Measurements from ENCODE around the gene CD1C. TPM values are rescaled to one million over a fixed set of nuclear protein-coding genes. Genes with fewer than 3 reads are reported as not detected.

The CD1C gene
- total RNA-seq, 2 donors from 2014 or later: not detected

- H3K4me3 Mint-ChIP-seq: no peak overlapping the region
- no peak for TF ChIP-seq CTCF (conservative IDR thresholded peaks at IDR 0.05)
These were observed 41.0 kb upstream of the CD1C start for GRCh38 chr1:158248771-158249170.

GRCh38 chr1:158249646-158250045 is 40.1 kb upstream of the CD1C start:
- Histone ChIP-seq H3K9me3 (ENCODE audit: control insufficient read depth, low read length) (no peaks in the 10 kb centered on the region), H3K4me3 (ENCODE audit: low read length) (no peak overlapping the region), H3K36me3 (ENCODE audit: control insufficient read depth, insufficient read depth, low read length) (no peaks in the 10 kb centered on the region), H3K9ac (ENCODE audit: extremely low read depth, low read length, poor library complexity, severe bottlenecking) (no peak overlapping the region), H3K4me1 (ENCODE audit: control insufficient read depth, insufficient read depth, low read length) (no peaks in the 10 kb centered on the region), H3K27ac (ENCODE audit: low read depth, low read length) (no peak overlapping the region), H3K27me3 (ENCODE audit: control insufficient read depth, insufficient read depth, low read length, poor library complexity, severe bottlenecking) (no peaks in the 10 kb centered on the region)
- Mint-ChIP-seq H3K4me3 (no peak overlapping the region), H3K36me3 (ENCODE audit: low read depth) (no peaks in the 10 kb centered on the region), H3K9me3 (no peaks in the 10 kb centered on the region), H3K27me3 (ENCODE audit: insufficient read depth) (no peaks in the 10 kb centered on the region), H3K27ac (no peak overlapping the region), H3K4me1 (no peaks in the 10 kb centered on the region)
- WGBS, 2 experiments (ENCODE audit: insufficient coverage in 1 of 2, insufficient read length in 1 of 2): 91 to 95% methylated on average over 3 to 4 of the region's 4 CpGs
- TF ChIP-seq CTCF (conservative IDR thresholded peaks at IDR 0.05): no peak
- no peak for DNase-seq

More at GRCh38 chr1:158248771-158249170, 41.0 kb upstream of the CD1C start:
- WGBS, 2 experiments (ENCODE audit: insufficient coverage in 1 of 2, insufficient read length in 1 of 2): 91 to 94% methylated on average over 1 to 2 of the region's 2 CpGs
- H3K9me3 ChIP-seq (ENCODE audit: control insufficient read depth, low read length): no peaks in the 10 kb centered on the region
- H3K36me3 ChIP-seq (ENCODE audit: control insufficient read depth, insufficient read depth, low read length): no peaks in the 10 kb centered on the region
- no peaks in the 10 kb centered on the region for H3K4me1 ChIP-seq (ENCODE audit: control insufficient read depth, insufficient read depth, low read length)
- Mint-ChIP-seq H3K36me3 (ENCODE audit: low read depth) (no peaks in the 10 kb centered on the region), H3K27ac (no peak overlapping the region), H3K4me1 (no peaks in the 10 kb centered on the region), H3K9me3 (no peaks in the 10 kb centered on the region), H3K27me3 (ENCODE audit: insufficient read depth) (no peaks in the 10 kb centered on the region)
- no peak overlapping the region for H3K27ac ChIP-seq (ENCODE audit: low read depth, low read length)
- no peak overlapping the region for H3K9ac ChIP-seq (ENCODE audit: extremely low read depth, low read length, poor library complexity, severe bottlenecking)
- H3K4me3 ChIP-seq (ENCODE audit: low read length): no peak overlapping the region
- no peak for DNase-seq
- H3K27me3 ChIP-seq (ENCODE audit: control insufficient read depth, insufficient read depth, low read length, poor library complexity, severe bottlenecking): no peaks in the 10 kb centered on the region

GRCh38 chr1:158251163-158251562 is 38.6 kb upstream of the CD1C start:
- H3K9me3 Mint-ChIP-seq: no peaks in the 10 kb centered on the region
- H3K27me3 Mint-ChIP-seq (ENCODE audit: insufficient read depth): no peaks in the 10 kb centered on the region
- Histone ChIP-seq H3K4me3 (ENCODE audit: low read length) (no peak overlapping the region), H3K27ac (ENCODE audit: low read depth, low read length) (no peak overlapping the region), H3K9ac (ENCODE audit: extremely low read depth, low read length, poor library complexity, severe bottlenecking) (no peak overlapping the region), H3K4me1 (ENCODE audit: control insufficient read depth, insufficient read depth, low read length) (no peaks in the 10 kb centered on the region), H3K9me3 (ENCODE audit: control insufficient read depth, low read length) (no peaks in the 10 kb centered on the region), H3K27me3 (ENCODE audit: control insufficient read depth, insufficient read depth, low read length, poor library complexity, severe bottlenecking) (no peaks in the 10 kb centered on the region), H3K36me3 (ENCODE audit: control insufficient read depth, insufficient read depth, low read length) (no peaks in the 10 kb centered on the region)
- no peaks in the 10 kb centered on the region for H3K4me1 Mint-ChIP-seq
- DNase-seq: no peak
- H3K36me3 Mint-ChIP-seq (ENCODE audit: low read depth): no peaks in the 10 kb centered on the region
- H3K4me3 Mint-ChIP-seq: no peak overlapping the region
- no peak for TF ChIP-seq CTCF (conservative IDR thresholded peaks at IDR 0.05)
- 85 to 100% methylated on average over 2 of the region's 2 CpGs for WGBS, 2 experiments (ENCODE audit: insufficient coverage in 1 of 2, insufficient read length in 1 of 2)
- H3K27ac Mint-ChIP-seq: no peak overlapping the region

Data from endodermal cell (in vitro differentiated cells).